ENCODE data around the gene RETN.

The RETN gene

GRCh38 chr19:7706188-7706954, 37.5 kb downstream of the RETN start:
- no peak for DNase-seq (ENCODE audit: low read depth)

- DNase-seq (ENCODE audit: low read depth): no peak
Observed at GRCh38 chr19:7706955-7707456, 38.2 kb downstream of the RETN start.

GRCh38 chr19:7709932-7710460, 41.1 kb downstream of the RETN start:
- DNase-seq (ENCODE audit: low read depth): no peak

GRCh38 chr19:7710616-7711015, 41.8 kb downstream of the RETN start:
- DNase-seq (ENCODE audit: low read depth): no peak

GRCh38 chr19:7715671-7716070, 46.8 kb downstream of the RETN start:
- no peak for DNase-seq (ENCODE audit: low read depth)

GRCh38 chr19:7716762-7717161, 47.9 kb downstream of the RETN start:
- no peak for DNase-seq (ENCODE audit: low read depth)

- no peak for DNase-seq (ENCODE audit: low read depth)
Observed at GRCh38 chr19:7718668-7719067, 49.8 kb downstream of the RETN start.

Measured in T follicular helper cell (primary cell).